ENCODE data around the gene CD2BP2. TPM values are rescaled to one million over a fixed set of nuclear protein-coding genes. Genes with fewer than 3 reads are reported as not detected.
"Not testable (repeated sequence)": the region's sequence is repeated elsewhere in the genome, so short reads cannot be mapped to it uniquely, and the experiment has no call there.

CD2BP2 gene
- polyA plus RNA-seq, 1 of the 3 experiments (the other 2 are of a cell fraction) = 80.8 TPM

DNA sequence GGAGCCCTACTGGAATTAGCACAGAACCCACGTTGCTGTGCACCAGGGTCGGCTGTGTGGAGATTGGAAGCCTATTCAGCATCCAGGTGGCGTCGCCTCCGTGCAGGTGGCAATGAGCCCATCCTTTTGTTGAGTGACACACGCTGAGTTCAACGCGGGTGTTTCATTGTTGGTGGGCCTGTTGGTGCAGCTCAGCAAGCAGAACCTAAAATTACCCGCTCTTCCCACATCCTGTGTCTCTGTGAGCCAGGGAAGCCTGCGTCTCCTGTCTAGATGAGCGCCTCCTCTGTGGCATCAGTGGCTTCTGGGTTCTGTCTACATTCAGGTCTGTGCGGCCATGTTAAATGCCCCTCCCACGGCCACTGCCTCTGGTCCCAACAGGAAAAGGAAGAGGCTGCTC, 14.5 kb downstream of the CD2BP2 start:
- no peak for DNase-seq
- ChIA-PET POLR2A (no interaction called here), CTCF (no interaction called here)
- no peaks in the 10 kb centered on the region for H3K79me2 ChIP-seq (ENCODE audit: insufficient read depth)
- no peak overlapping the region for H3K27ac ChIP-seq (ENCODE audit: low read depth in 2 of 2, low read length in 1 of 2)
- WGBS (ENCODE audit: low lambda C conversion rate) = 93% methylated on average over 7 of the region's 13 CpGs
- H3K27me3 ChIP-seq (ENCODE audit: insufficient read depth) = no peaks in the 10 kb centered on the region
- H3K4me2 ChIP-seq = no peak overlapping the region
- H2AFZ ChIP-seq (ENCODE audit: low read depth) = no peak overlapping the region
- TF ChIP-seq, protein P1, sequence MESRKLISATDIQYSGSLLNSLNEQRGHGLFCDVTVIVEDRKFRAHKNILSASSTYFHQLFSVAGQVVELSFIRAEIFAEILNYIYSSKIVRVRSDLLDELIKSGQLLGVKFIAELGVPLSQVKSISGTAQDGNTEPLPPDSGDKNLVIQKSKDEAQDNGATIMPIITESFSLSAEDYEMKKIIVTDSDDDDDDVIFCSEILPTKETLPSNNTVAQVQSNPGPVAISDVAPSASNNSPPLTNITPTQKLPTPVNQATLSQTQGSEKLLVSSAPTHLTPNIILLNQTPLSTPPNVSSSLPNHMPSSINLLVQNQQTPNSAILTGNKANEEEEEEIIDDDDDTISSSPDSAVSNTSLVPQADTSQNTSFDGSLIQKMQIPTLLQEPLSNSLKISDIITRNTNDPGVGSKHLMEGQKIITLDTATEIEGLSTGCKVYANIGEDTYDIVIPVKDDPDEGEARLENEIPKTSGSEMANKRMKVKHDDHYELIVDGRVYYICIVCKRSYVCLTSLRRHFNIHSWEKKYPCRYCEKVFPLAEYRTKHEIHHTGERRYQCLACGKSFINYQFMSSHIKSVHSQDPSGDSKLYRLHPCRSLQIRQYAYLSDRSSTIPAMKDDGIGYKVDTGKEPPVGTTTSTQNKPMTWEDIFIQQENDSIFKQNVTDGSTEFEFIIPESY (IDR thresholded peaks at IDR 0.05; ENCODE audit: borderline replicate concordance, low read depth) = no peak
- H3K4me3 ChIP-seq (ENCODE audit: low read depth in 2 of 2, low read length in 1 of 2) = no peak overlapping the region
- no peaks in the 10 kb centered on the region for H3K36me3 ChIP-seq (replicated peaks in 1 of 2; ENCODE audit: control insufficient read depth in 1 of 2, insufficient read depth in 2 of 2, low read length in 1 of 2)
- H3F3A ChIP-seq (replicated peaks; ENCODE audit: insufficient read depth) = peaks cover 3% of the 10 kb centered on the region
- peaks cover 0 to 4% of the 10 kb centered on the region in 2 experiments; a peak in 1 of 4 replicates for H3K4me1 ChIP-seq (ENCODE audit: control insufficient read depth in 1 of 2, insufficient read depth in 2 of 2, low read depth in 1 of 2, low read length in 1 of 2)
- no peaks in the 10 kb centered on the region for H3K9me3 ChIP-seq
- no peaks in the 10 kb centered on the region for H3K9me2 ChIP-seq
- H4K20me1 ChIP-seq (ENCODE audit: insufficient read depth) = no peaks in the 10 kb centered on the region
- H3K9ac ChIP-seq = no peak overlapping the region

DNA sequence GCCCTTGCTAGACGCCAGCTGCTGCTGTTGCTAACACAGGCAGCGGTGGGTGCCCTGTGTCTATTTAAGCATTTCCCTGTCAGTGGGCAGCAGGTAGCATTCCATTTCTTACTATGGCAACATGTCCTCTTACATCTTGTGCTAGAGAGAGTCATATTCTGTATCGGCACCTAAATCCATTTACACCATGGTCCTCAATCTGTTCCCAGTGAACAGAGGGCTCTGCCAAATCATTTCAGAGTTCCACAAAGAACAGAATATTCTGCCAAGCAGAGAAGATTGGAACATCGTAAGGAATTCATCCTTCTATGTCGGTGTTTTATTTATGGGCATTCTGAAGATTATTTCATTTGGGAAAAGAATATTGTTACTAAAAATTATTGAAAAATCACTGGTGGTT, 16.4 kb downstream of the CD2BP2 start:
- CTCF ChIA-PET; H3K9me2 ChIP-seq; H3K79me2 ChIP-seq (ENCODE audit: insufficient read depth): not testable (repeated sequence)

GRCh38 chr16:30337964-30338357, 17.1 kb downstream of the CD2BP2 start:
- DNase-seq = not testable (repeated sequence)

More for the DNA sequence above, 16.4 kb downstream of the CD2BP2 start:
- H3K4me1 ChIP-seq (ENCODE audit: control insufficient read depth in 1 of 2, insufficient read depth in 2 of 2, low read depth in 1 of 2, low read length in 1 of 2); POLR2A ChIA-PET; H3K27me3 ChIP-seq (ENCODE audit: insufficient read depth); H3K9ac ChIP-seq; DNase-seq; H3K4me2 ChIP-seq; H3K36me3 ChIP-seq (replicated peaks in 1 of 2; ENCODE audit: control insufficient read depth in 1 of 2, insufficient read depth in 2 of 2, low read length in 1 of 2); H3K9me3 ChIP-seq; H2AFZ ChIP-seq (ENCODE audit: low read depth); H4K20me1 ChIP-seq (ENCODE audit: insufficient read depth); H3K27ac ChIP-seq (ENCODE audit: low read depth in 2 of 2, low read length in 1 of 2); H3K4me3 ChIP-seq (ENCODE audit: low read depth in 2 of 2, low read length in 1 of 2); H3F3A ChIP-seq (replicated peaks; ENCODE audit: insufficient read depth): not testable (repeated sequence)
- 92% methylated on average over 4 of the region's 5 CpGs for WGBS (ENCODE audit: low lambda C conversion rate)

More at GRCh38 chr16:30337964-30338357, 17.1 kb downstream of the CD2BP2 start:
- H3K4me2 ChIP-seq; POLR2A ChIA-PET; H3K27me3 ChIP-seq (ENCODE audit: insufficient read depth); H2AFZ ChIP-seq (ENCODE audit: low read depth); CTCF ChIA-PET; H3K27ac ChIP-seq (ENCODE audit: low read depth in 2 of 2, low read length in 1 of 2); H3K4me1 ChIP-seq (ENCODE audit: control insufficient read depth in 1 of 2, insufficient read depth in 2 of 2, low read depth in 1 of 2, low read length in 1 of 2); H4K20me1 ChIP-seq (ENCODE audit: insufficient read depth); H3K9ac ChIP-seq; H3K4me3 ChIP-seq (ENCODE audit: low read depth in 2 of 2, low read length in 1 of 2); H3F3A ChIP-seq (replicated peaks; ENCODE audit: insufficient read depth); H3K36me3 ChIP-seq (replicated peaks in 1 of 2; ENCODE audit: control insufficient read depth in 1 of 2, insufficient read depth in 2 of 2, low read length in 1 of 2); H3K9me3 ChIP-seq; H3K9me2 ChIP-seq: not testable (repeated sequence)
- H3K79me2 ChIP-seq (ENCODE audit: insufficient read depth) = peaks cover 10% of the 10 kb centered on the region; the same call in 1 of the 2 replicates
- WGBS (ENCODE audit: low lambda C conversion rate) = 95% methylated on average over 10 of the region's 10 CpGs

All from SK-N-SH (cell line).